GM18907 (cell line): ENCODE results near the gene THAP12.

Experiments used
- ATAC-seq: cut with Tn5 transposase; IDR thresholded peaks from one replicate; pipeline ENCODE4 v1.9.1; 2021; ENCODE audit warnings: mild to moderate bottlenecking, moderate library complexity; ENCODE audit not compliant: unreplicated experiment

The THAP12 gene

GRCh38 chr11:76380159-76380976 is 564 bp downstream of the THAP12 start:
- peak; percentile 46 for ATAC-seq

- ATAC-seq = no peak
These were observed 1.1 kb downstream of the THAP12 start for GRCh38 chr11:76379807-76380158.

- ATAC-seq = no peak
These were observed 4.0 kb downstream of the THAP12 start for GRCh38 chr11:76376746-76377558.

GRCh38 chr11:76371170-76371569 is 9.8 kb downstream of the THAP12 start:
- ATAC-seq = peak; percentile 62

GRCh38 chr11:76369406-76369805 is 11.5 kb downstream of the THAP12 start:
- ATAC-seq = no peak

- no peak for ATAC-seq
These were observed 12.4 kb downstream of the THAP12 start for GRCh38 chr11:76368490-76368889.

- no peak for ATAC-seq
These were observed 15.8 kb downstream of the THAP12 start for GRCh38 chr11:76365038-76365679.

GRCh38 chr11:76362716-76363115 is 18.2 kb downstream of the THAP12 start:
- ATAC-seq = no peak

- ATAC-seq = no peak
These were observed 19.2 kb downstream of the THAP12 start for GRCh38 chr11:76361776-76362175.

GRCh38 chr11:76361374-76361773 is 19.6 kb downstream of the THAP12 start:
- no peak for ATAC-seq

GRCh38 chr11:76355172-76355571 is 25.8 kb downstream of the THAP12 start:
- ATAC-seq = no peak

GRCh38 chr11:76348348-76348747 is 32.6 kb downstream of the THAP12 start:
- ATAC-seq = no peak

- no peak for ATAC-seq
These were observed 33.5 kb downstream of the THAP12 start for GRCh38 chr11:76347466-76347865.

- ATAC-seq = no peak
These were observed 41.7 kb downstream of the THAP12 start for GRCh38 chr11:76339221-76339620.

GRCh38 chr11:76337923-76338322 is 43.0 kb downstream of the THAP12 start:
- ATAC-seq = no peak

GRCh38 chr11:76337469-76337868 is 43.5 kb downstream of the THAP12 start:
- no peak for ATAC-seq

GRCh38 chr11:76336597-76336996 is 44.3 kb downstream of the THAP12 start:
- no peak for ATAC-seq

GRCh38 chr11:76335842-76336241 is 45.1 kb downstream of the THAP12 start:
- ATAC-seq = no peak

- ATAC-seq = no peak
These were observed 46.0 kb downstream of the THAP12 start for GRCh38 chr11:76334826-76335389.

- ATAC-seq = no peak
These were observed 50.3 kb downstream of the THAP12 start for GRCh38 chr11:76330651-76331050.

- ATAC-seq = no peak
These were observed 50.9 kb downstream of the THAP12 start for GRCh38 chr11:76329983-76330382.
